Smooth muscle cell of the umbilical artery (primary cell): ENCODE results near the gene CYP2C19. TPM values are rescaled to one million over a fixed set of nuclear protein-coding genes. Genes with fewer than 3 reads are reported as not detected.

Experiments
- total RNA-seq: library from RNA; depleted of rRNA; stranded (reverse); fragments of >200 nt; gene quantifications from 2 replicates; pipeline ENCODE4 v1.2.3, GENCODE V29; 2014

The CYP2C19 gene
- total RNA-seq: not detected in 2 replicates

GRCh38 chr10:94762393-94762792 is at the start of gene CYP2C19:
Gene CYP2C19 (plus strand): TSS chr10:94762681. CDS start chr10:94762706, 25 bp downstream.

Other genes with a start within 250 kb of the CYP2C19 start
- gene HELLS, start 216.9 kb upstream of the CYP2C19 start, total RNA-seq: 6.5 and 32.6 TPM in 2 replicates
- gene CYP2C18, start 79.0 kb upstream of the CYP2C19 start, total RNA-seq: not detected in 2 replicates
- gene CYP2C9, start 176.0 kb downstream of the CYP2C19 start, total RNA-seq: not detected in 2 replicates